Inferior parietal cortex (tissue), 1 donor: Measurements from ENCODE around the gene POLA1.

Experiments used
- DNase-seq: peaks from one replicate; pipeline ENCODE4 v3.0.0-alpha.2; 2016; ENCODE audit errors: extremely low spot score

The POLA1 gene

GRCh38 chrX:24982306-24982965 lies 288.7 kb downstream of the POLA1 start:
- DNase-seq, result no peak

DNA sequence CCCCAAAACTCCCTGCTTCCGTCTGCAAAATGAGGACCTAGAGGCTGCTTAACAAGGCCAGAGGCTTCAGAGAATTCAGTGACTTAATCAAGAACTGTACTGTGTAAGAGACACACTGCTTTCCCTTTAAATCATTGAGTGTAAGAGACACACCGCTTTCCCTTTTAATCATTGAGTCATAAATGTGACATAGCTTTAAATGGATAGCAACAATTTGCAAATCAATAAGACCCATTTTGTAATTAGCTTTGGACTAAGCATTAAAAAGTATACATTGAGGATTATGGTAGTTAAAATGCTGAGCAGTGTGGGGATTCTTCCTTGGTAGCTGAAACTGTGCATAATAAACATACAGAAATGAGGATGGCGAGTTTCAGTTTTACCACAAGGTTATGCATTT lies 290.2 kb downstream of the POLA1 start:
- no peak for DNase-seq

GRCh38 chrX:24985120-24985519 lies 291.4 kb downstream of the POLA1 start:
- no peak for DNase-seq

- no peak for DNase-seq
These were observed 294.0 kb downstream of the POLA1 start for GRCh38 chrX:24987731-24988130.

DNA sequence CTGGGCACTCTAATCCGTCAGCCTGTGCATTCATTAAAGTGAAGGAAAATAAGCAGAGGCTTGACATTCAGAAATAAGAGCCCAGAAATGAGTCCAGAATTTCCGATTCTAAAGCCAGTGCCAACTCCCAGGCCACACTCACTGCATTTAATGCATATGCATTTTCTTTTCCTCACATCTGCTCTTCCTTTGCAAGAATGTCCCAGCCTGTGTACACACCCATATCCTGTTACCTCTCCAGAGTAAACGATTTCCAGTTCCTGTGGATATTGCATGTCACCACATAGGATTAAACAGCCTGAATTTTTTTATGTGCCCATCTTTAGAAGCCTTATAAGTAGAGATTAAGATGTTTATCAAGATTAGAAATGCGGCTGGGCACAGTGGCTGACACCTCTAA lies 294.6 kb downstream of the POLA1 start:
- no peak for DNase-seq

DNA sequence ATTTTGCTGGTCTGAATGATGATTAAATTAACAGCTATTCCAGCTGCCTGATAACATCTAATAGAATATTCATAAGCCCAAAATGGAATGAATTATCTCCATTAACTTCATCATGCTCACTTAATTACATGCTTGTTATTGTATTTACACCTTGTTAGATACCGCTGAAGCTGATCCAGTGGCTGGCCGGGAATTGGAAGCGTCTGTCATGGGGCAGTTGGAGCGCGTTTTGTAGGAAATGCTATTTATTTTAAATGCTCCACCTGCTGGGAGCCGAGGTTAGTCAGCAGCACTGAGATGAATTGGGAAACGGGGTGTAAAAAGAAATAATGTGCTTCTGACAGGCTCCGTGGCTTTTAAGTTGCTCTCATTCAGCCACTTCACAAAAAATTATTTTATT lies 296.8 kb downstream of the POLA1 start:
- DNase-seq, result no peak

- DNase-seq, result no peak
These were observed 300.2 kb downstream of the POLA1 start for GRCh38 chrX:24993879-24994278.

DNA sequence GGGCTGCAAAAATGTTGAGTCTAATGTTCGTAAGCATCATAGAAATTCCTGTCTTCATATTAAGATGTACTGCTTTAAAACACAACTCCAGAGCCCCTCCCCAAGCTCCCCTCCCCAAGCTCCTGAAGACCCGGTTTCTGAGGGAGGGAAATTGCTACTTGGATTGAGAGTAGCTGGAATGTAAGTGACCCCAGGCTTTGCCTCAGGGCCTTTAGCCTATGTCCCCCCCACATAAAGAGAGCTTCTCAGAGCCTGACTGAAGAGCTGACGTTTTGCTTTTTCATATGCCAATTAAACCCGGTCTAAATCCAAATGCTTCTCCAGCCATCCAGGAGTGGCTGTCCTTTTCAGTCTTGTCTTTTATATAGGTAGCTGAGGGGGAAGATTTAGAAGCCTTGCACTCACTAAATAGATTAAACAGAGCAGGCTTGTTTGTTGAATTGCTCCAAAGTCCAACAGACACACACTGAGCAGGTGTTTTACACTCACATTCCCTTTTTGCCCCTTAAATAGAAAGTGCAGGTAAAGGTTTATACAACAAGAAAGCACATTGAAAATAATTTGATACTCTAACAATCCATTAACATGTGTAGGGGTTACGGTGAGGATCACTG lies 302.5 kb downstream of the POLA1 start:
- DNase-seq, result no peak

DNA sequence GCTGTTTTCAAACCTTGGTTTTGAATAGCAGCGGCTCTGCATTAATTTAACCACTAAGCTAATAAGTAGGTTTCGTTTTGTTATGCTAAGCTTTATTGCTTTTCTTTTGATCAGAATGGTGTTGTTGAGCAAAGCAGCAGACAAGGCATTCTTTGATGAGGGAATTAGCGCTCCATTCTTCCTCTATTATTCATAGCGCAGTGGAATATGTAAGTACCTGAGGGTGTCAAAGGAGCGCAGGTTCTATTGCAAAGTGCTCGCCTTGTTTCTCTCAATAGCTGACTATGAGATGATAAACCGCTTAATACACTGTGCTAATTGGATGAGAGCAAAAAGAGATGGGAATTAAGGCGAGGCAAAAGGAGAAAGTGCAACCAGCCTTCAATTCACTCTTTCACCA lies 305.8 kb downstream of the POLA1 start:
- no peak for DNase-seq

DNA sequence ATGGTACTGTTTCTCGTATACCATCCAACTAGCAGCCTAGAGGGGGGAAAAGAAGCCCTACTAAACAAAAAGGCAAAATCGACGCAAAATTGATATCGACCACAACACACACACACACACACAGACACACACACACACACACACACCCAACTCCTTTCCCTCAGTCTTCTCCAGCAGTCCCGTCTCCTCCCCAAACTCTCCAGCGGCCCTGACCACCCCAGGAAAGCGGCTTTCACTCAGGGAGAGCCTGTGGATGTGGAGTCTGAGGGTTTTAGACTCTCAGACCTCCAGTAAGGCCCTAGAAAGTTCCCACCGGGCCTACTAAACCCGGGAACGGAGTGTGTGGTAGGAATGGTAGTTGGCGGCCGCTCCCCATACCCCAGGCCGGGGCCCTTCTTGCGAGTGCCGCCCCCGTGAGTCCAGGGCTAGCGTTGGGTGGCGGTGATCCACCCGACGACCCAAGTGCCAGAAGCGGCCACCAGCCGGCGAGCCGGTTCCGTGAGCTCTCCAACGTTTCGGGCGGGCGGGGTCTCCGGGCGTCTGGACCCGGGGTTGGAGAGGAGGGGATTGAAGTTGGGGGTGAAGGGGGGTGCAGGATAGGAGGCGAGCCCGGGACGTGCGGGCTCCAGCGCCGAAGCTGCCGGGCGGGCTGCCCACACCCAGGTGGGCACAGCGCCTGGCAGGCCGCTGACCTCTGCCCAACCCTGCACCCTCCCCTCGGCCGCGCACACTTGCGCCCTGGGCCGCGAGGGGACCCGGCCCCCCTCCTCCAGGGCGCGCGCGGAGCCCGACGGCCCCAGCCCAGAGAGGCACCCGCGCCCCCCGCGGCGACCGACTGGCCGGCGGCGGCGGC lies 308.3 kb downstream of the POLA1 start:
- DNase-seq, result no peak

DNA sequence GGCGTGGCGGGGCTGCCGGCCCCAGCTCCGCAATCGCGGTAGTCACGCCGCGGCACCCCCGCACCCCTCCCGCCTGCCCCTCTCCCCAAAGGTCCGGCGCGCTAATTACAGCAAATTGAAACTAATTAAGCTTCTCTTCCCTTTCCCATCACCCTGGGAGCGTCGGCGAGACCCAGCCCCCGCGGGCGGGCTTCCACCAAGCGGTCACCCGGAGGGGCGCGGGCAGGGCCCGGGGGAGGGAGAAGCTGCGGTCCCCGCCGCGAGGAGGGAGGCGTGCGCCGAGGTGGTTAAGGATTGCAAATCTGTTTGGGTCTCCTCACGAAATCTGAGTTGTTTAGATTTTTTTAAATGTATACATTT lies 308.9 kb downstream of the POLA1 start:
- no peak for DNase-seq

GRCh38 chrX:25003066-25003849 lies 309.5 kb downstream of the POLA1 start:
- DNase-seq, result no peak

DNA sequence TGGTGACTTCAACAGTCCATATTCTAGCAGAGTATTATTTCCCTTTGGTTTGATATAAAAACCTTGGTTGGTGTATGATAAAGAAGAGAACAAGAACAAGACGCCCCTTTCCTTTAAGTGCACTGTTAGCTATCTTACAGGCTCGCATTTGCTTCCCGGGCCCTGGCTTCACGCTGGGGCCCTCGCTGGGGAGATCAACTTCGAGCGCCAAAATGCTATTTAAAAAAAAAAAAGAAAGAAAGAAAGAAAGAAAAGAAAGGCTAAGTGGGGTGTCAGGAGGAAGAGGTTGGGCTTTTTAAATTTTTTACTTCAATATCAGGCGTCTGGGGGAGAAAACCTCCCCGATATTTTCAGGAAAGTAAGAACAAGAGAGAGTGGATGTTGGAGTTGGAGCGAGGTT lies 310.3 kb downstream of the POLA1 start:
- DNase-seq, result no peak

DNA sequence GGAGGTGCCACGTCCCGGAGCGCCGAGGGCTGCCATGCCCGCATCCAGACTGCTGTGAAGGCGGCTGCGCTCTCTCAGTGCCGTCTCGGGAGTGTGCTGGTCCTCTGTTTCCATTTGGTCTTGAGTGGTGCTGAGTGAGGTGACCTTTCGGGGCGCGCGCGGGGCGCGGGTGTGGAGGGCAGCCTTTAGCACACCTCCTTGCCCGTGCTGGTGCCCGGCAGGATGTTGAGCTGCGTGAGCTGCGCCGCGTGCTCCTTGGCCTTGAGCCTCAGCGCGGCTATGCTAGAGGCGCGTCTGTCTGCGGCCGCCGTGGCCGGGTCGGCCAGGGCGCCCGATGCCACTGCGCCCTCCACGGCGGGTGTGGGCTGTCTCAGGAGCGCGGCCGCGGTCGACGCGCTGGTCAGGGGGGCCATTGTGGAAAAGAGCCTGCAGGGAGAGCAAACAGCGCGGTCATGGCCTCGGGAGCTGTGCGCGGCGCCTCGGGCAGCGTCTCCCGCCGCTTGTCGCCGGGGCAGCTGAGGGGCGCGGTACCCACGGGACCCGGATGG lies 310.8 kb downstream of the POLA1 start:
- no peak for DNase-seq

DNA sequence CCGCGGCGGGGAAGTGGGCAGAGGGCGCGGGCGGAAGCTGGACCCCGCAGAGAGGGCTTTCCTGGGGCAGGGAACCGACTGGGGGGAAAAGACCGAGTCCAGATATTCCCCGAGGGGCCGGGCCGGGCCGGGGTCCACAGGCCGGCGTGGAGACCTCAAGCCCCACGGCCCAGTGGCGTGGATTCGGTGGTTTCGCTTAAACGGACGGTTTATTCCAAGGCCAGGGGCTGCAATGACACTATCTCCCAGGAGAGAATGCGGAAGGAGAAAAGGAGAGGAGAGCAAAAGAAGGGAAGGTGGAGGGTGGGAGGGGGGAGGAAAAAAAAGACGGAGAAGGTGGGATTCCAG lies 311.3 kb downstream of the POLA1 start:
- no peak for DNase-seq

GRCh38 chrX:25005382-25006185 lies 311.9 kb downstream of the POLA1 start:
- DNase-seq, result no peak

DNA sequence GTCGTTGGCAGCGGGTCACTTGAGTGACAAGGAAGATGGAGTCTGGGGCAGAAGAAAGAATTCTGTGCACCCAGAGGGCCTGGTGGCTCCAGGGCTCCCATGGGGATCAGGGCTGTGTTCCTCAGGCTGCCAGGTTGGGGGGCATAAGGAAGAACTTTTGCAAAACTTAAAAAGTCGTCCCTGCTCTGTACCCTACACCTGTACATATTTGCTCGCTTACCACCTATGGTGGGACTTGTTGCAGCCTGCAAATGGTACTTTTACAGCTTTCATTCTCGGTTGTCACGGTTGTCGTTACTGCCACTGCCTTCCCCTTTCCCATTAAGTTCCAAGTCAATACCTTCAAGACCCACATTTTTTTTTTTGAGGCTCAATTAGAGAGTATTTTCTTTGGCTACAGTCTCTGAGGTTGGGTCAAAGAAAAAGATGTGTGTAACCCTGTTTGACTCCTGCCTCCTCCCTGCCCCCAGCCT lies 312.9 kb downstream of the POLA1 start:
- no peak for DNase-seq

GRCh38 chrX:25007059-25008053 lies 313.6 kb downstream of the POLA1 start:
- DNase-seq, result no peak

GRCh38 chrX:25009407-25009806 lies 315.7 kb downstream of the POLA1 start:
- no peak for DNase-seq
